ENCODE measurements around the gene GLIPR2. TPM values are rescaled to one million over a fixed set of nuclear protein-coding genes. Genes with fewer than 3 reads are reported as not detected.
"Not testable (repeated sequence)": the region's sequence is repeated elsewhere in the genome, so short reads cannot be mapped to it uniquely, and the experiment has no call there.

Gene GLIPR2
- total and polyA plus RNA-seq, 11 donors, result 4.7 to 33.0 (median 7.6) TPM

- Histone ChIP-seq H3K27me3 (no peaks in the 10 kb centered on the region), H3K36me3 (no peaks in the 10 kb centered on the region), H3K4me1 (no peaks in the 10 kb centered on the region), H3K9me3 (no peaks in the 10 kb centered on the region), H3K4me3 (no peak overlapping the region), H3K27ac (no peak overlapping the region)
- no peak for TF ChIP-seq POLR2A (IDR thresholded peaks at IDR 0.05)
- TF ChIP-seq, protein P1, sequence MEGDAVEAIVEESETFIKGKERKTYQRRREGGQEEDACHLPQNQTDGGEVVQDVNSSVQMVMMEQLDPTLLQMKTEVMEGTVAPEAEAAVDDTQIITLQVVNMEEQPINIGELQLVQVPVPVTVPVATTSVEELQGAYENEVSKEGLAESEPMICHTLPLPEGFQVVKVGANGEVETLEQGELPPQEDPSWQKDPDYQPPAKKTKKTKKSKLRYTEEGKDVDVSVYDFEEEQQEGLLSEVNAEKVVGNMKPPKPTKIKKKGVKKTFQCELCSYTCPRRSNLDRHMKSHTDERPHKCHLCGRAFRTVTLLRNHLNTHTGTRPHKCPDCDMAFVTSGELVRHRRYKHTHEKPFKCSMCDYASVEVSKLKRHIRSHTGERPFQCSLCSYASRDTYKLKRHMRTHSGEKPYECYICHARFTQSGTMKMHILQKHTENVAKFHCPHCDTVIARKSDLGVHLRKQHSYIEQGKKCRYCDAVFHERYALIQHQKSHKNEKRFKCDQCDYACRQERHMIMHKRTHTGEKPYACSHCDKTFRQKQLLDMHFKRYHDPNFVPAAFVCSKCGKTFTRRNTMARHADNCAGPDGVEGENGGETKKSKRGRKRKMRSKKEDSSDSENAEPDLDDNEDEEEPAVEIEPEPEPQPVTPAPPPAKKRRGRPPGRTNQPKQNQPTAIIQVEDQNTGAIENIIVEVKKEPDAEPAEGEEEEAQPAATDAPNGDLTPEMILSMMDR (IDR thresholded peaks at IDR 0.05), result no peak
- intact Hi-C loops (cut with DNase I), result loop anchor here in 1 of 10 donors (10.0 kb wide), 1 partner anchor 50 kb away; no protein-coding TSS in a partner anchor
- DNase-seq (no peak), ATAC-seq (no peak)
- 85 to 97% (median 90%) methylated on average over 3 of the region's 3 CpGs for WGBS, 4 donors
These were observed 38.2 kb downstream of the GLIPR2 start for GRCh38 chr9:36174731-36175130.

DNA sequence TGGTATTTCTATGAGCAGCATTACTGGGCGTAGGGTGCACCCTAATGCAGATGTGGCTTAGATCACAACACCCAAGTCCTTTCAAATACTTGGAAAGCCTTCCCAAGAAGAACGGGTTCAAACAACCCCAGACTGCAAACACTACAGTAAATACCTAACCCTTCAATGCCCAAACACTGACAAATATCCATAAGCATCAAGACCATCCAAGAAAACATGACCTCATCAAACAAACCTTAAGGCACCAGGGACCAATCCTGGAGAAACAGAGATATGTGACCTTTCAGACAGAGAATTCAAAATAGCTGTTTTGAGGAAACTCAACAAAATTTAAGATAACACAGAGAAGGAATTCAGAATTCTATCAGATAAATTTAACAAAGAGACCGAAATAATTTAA lies 38.7 kb downstream of the GLIPR2 start:
- intact Hi-C loops (cut with DNase I), result loop anchor here in 1 of 10 donors (10.0 kb wide), 1 partner anchor 50 kb away; no protein-coding TSS in a partner anchor
- not testable (repeated sequence) for H3K27me3 ChIP-seq, H3K4me3 ChIP-seq, H3K9me3 ChIP-seq, H3K27ac ChIP-seq, ATAC-seq, H3K36me3 ChIP-seq, H3K4me1 ChIP-seq, DNase-seq
- WGBS, 4 donors, result 88 to 94% (median 92%) methylated on average over 3 of the region's 3 CpGs

- WGBS, 4 donors, result 91 to 97% (median 95%) methylated on average over 10 of the region's 10 CpGs
- ATAC-seq, result not testable (repeated sequence)
These were observed 40.0 kb downstream of the GLIPR2 start for GRCh38 chr9:36176496-36176895.

DNA sequence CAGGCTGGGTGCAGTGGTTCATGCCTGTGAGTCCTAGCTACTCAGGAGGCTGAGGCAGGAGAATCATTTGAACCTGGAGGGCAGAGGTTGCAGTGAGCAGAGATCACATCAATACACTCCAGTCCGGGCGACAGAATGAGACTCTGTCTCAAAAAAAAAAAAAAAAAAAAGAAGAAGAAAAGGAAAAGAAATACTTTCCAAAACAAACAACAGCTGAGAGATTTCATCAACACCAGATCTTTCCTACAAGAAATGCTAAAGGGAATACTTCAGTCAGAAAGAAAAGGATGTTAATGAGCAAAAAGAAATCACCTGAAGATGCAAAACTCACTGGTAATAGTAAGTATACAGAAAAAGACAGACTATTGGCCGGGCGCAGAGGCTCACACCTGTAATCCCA lies 41.0 kb downstream of the GLIPR2 start:
- 74 to 84% (median 77%) methylated on average over 4 of the region's 4 CpGs for WGBS, 4 donors
- H3K4me1 ChIP-seq, result no peaks in the 10 kb centered on the region
- no peak for ATAC-seq
- H3K27ac ChIP-seq, result no peak overlapping the region
- no peak for DNase-seq
- H3K4me3 ChIP-seq, result no peak overlapping the region
- no peaks in the 10 kb centered on the region for H3K27me3 ChIP-seq
- intact Hi-C loops (cut with DNase I), result loop anchor here in 1 of 10 donors (10.0 kb wide), 1 partner anchor 53 kb away; no protein-coding TSS in a partner anchor
- no peaks in the 10 kb centered on the region for H3K36me3 ChIP-seq
- no peaks in the 10 kb centered on the region for H3K9me3 ChIP-seq
- TF ChIP-seq, protein P1 (IDR thresholded peaks at IDR 0.05), result no peak
- TF ChIP-seq POLR2A (IDR thresholded peaks at IDR 0.05), result no peak

More at GRCh38 chr9:36176496-36176895, 40.0 kb downstream of the GLIPR2 start:
- not testable (repeated sequence) for H3K9me3 ChIP-seq, H3K36me3 ChIP-seq, H3K4me3 ChIP-seq, H3K27me3 ChIP-seq, H3K4me1 ChIP-seq, DNase-seq, H3K27ac ChIP-seq
- intact Hi-C loops (cut with DNase I), result loop anchor here in 1 of 10 donors (10.0 kb wide), 1 partner anchor 52 kb away; no protein-coding TSS in a partner anchor

GRCh38 chr9:36180243-36180642 lies 43.7 kb downstream of the GLIPR2 start:
- H3K27me3 ChIP-seq; intact Hi-C loops (cut with DNase I); H3K27ac ChIP-seq; H3K36me3 ChIP-seq; ATAC-seq; DNase-seq; H3K4me1 ChIP-seq; H3K4me3 ChIP-seq; H3K9me3 ChIP-seq: not testable (repeated sequence)
- 83 to 92% (median 90%) methylated on average over 6 of the region's 6 CpGs for WGBS, 4 donors

- TF ChIP-seq POLR2A (IDR thresholded peaks at IDR 0.05), result no peak
- TF ChIP-seq, protein P1 (IDR thresholded peaks at IDR 0.05), result no peak
- Histone ChIP-seq H3K27ac (no peak overlapping the region), H3K4me3 (no peak overlapping the region), H3K36me3 (no peaks in the 10 kb centered on the region), H3K4me1 (peaks cover 4 to 19% (median 15%) of the 10 kb centered on the region in 12 donors), H3K9me3 (no peaks in the 10 kb centered on the region), H3K27me3 (no peaks in the 10 kb centered on the region)
- DNase-seq (no peak), ATAC-seq (no peak)
- intact Hi-C loops (cut with DNase I), result loop anchor here in 1 of 10 donors (5.0 kb wide), 1 partner anchor 140 kb away; no protein-coding TSS in a partner anchor
These were observed 50.9 kb downstream of the GLIPR2 start for GRCh38 chr9:36187414-36187813.

Measured in heart left ventricle (tissue), 16 donors.